Stimulated activated CD4-positive, alpha-beta T cell treated with anti-CD3 and anti-CD28 coated beads, Interleukin-4, amount 100 ng/mL, for 4 hours (primary cell): ENCODE measurements around the gene BTK.
"Not testable (repeated sequence)": the region's sequence is repeated elsewhere in the genome, so short reads cannot be mapped to it uniquely, and the experiment has no call there.

ENCODE experiments used
- DNase-seq, 2 experiments: peaks; one replicate each; pipeline ENCODE4 v3.0.0-alpha.2; 2020

Gene BTK

DNA sequence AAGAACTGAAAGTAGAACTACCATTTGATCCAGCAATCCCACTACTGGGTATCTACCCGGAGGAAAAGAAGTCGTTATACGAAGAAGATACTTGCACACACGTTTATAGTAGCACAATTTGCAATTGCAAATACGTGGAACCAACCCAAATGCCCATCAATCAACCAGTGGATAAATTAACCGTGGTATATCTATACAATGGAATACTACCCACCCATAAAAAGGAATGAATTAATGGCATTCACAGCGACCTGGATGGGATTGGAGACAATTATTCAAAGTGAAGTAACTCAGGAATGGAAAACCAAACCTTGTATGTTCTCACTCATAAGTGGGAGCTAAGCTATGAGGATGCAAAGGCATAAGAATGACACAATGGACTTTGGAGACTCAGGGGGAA lies 51.7 kb downstream of the BTK start:
- not testable (repeated sequence) for DNase-seq

DNA sequence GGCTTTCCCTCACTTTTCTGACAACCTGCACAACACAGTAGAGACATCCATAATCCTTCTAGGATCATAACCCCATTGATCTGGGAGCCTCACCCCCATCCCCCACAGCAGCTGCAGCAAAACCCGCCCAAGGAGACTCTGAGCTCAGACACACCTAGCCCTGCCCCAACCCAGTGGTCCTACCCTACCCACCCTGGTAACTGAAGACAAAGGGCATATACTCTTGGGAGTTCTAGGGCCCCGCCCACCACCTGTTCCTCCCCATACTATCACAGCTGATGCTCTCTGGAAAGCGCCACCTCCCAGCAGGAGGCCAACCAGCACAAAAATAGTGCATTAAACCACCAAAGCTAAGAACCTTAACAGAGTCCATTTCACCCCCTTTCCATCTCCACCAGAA lies 59.4 kb downstream of the BTK start:
- not testable (repeated sequence) for DNase-seq

DNA sequence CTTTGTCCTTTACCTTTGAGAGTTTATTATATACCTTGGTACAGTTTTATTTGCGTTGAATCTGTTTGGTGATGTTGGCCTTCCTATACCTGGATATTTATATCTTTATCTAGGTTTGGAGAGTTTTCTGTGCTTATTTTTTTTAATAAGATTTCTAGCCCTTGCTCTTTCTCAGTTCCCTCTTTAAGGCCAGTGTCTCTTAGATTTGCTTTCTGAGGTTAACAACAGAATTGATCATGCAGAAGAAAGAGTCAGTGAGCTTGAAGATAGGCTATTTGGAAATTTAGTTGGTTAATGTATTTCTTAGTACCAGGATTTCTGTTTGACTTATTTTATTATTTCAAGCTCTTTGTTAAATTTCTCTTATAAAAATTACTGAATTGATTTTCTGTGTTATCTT lies 82.2 kb downstream of the BTK start:
- no peak for DNase-seq
